Measurements from ENCODE around the gene HLA-DRB5. TPM values are rescaled to one million over a fixed set of nuclear protein-coding genes. Genes with fewer than 3 reads are reported as not detected.

Gene HLA-DRB5
- total and polyA plus RNA-seq, 2 of the 8 experiments (the other 6 are each of a cell fraction or from before 2014, with no cell fraction given), result 0.83 to 1.4 TPM

- TF ChIP-seq ATF3 (IDR thresholded peaks at IDR 0.05; ENCODE audit: insufficient read depth, low read depth, low read length) (no peak), TAF1 (IDR thresholded peaks at IDR 0.05; ENCODE audit: low read depth, low read length) (no peak), TBP (IDR thresholded peaks at IDR 0.05; ENCODE audit: low read depth, low read length) (no peak), KDM5A (IDR thresholded peaks at IDR 0.05; ENCODE audit: low read length) (no peak), YY1 (IDR thresholded peaks at IDR 0.05; ENCODE audit: low read depth, low read length) (no peak), EZH2 (IDR thresholded peaks at IDR 0.05; ENCODE audit: low read depth, low read length, severe bottlenecking) (no peak), RBBP5 (IDR thresholded peaks at IDR 0.05; ENCODE audit: borderline replicate concordance, low read depth, low read length) (no peak)
Measured at GRCh38 chr6:32519118-32519909, 10.8 kb downstream of the HLA-DRB5 start (continued).
